ENCODE results near the gene DHRS4L2. TPM values are rescaled to one million over a fixed set of nuclear protein-coding genes. Genes with fewer than 3 reads are reported as not detected.

Gene DHRS4L2
- total RNA-seq: 11.6 and 15.7 TPM in 2 replicates

GRCh38 chr14:23988607-23989363 is at the start of gene DHRS4L2:
DHRS4L2 (plus strand) TSS chr14:23988929; CDS start chr14:23988948, 19 bp downstream.

GRCh38 chr14:23953464-23954278 is 35.1 kb upstream of the DHRS4L2 start, which contains the start of gene DHRS4:
DHRS4 (plus strand) TSS chr14:23953770; CDS start chr14:23953789, 19 bp downstream.

GRCh38 chr14:24051789-24052655 is 63.3 kb downstream of the DHRS4L2 start, which contains the start of gene CARMIL3:
CARMIL3 (plus strand) TSS chr14:24052009; CDS start chr14:24052154, 145 bp downstream.

Other genes with a start within 250 kb of the DHRS4L2 start
- gene DHRS4, start 35.2 kb upstream of the DHRS4L2 start, total RNA-seq: 39.0 and 58.4 TPM in 2 replicates
- gene CARMIL3, start 63.1 kb downstream of the DHRS4L2 start, total RNA-seq: not detected in 2 replicates
- not detected in 2 replicates for gene CPNE6, start 82.6 kb downstream of the DHRS4L2 start, total RNA-seq
- 4.4 and 9.4 TPM in 2 replicates for gene PCK2, start 105.4 kb downstream of the DHRS4L2 start, total RNA-seq
- gene DCAF11, start 125.8 kb downstream of the DHRS4L2 start, total RNA-seq: 58.8 and 60.2 TPM in 2 replicates
- 0.82 and 0.97 TPM in 2 replicates for gene NRL, start 126.0 kb downstream of the DHRS4L2 start, total RNA-seq
- gene FITM1, start 141.7 kb downstream of the DHRS4L2 start, total RNA-seq: 0.13 TPM in 1 of 2 replicates, not detected in the other
- gene PSME1, start 147.3 kb downstream of the DHRS4L2 start, total RNA-seq: 118 and 158 TPM in 2 replicates
- 17.6 and 28.3 TPM in 2 replicates for gene EMC9, start 152.7 kb downstream of the DHRS4L2 start, total RNA-seq
- 124 and 147 TPM in 2 replicates for gene PSME2, start 157.7 kb downstream of the DHRS4L2 start, total RNA-seq
- gene RNF31, start 158.6 kb downstream of the DHRS4L2 start, total RNA-seq: 37.1 and 38.4 TPM in 2 replicates
- 55.4 and 72.4 TPM in 2 replicates for gene IRF9, start 172.3 kb downstream of the DHRS4L2 start, total RNA-seq
- gene REC8, start 183.2 kb downstream of the DHRS4L2 start, total RNA-seq: 2.3 and 2.5 TPM in 2 replicates
- gene IPO4, start 199.9 kb downstream of the DHRS4L2 start, total RNA-seq: 22.2 and 46.8 TPM in 2 replicates
- gene TM9SF1, start 206.5 kb downstream of the DHRS4L2 start, total RNA-seq: 30.3 and 60.7 TPM in 2 replicates
- not detected in 2 replicates for gene TSSK4, start 216.8 kb downstream of the DHRS4L2 start, total RNA-seq
- gene CHMP4A, start 224.6 kb downstream of the DHRS4L2 start, total RNA-seq: 13.4 and 38.1 TPM in 2 replicates
- gene MDP1, start 227.1 kb downstream of the DHRS4L2 start, total RNA-seq: 6.3 and 7.7 TPM in 2 replicates
- 259 and 308 TPM in 2 replicates for gene NEDD8, start 243.4 kb downstream of the DHRS4L2 start, total RNA-seq
- 97.6 and 118 TPM in 2 replicates for gene GMPR2, start 244.0 kb downstream of the DHRS4L2 start, total RNA-seq